NCI-H187 treated with DMSO at 0.1 percent for 48 hours (cell line): ENCODE measurements around the gene BCAT1.
"Not testable (repeated sequence)": the region's sequence is repeated elsewhere in the genome, so short reads cannot be mapped to it uniquely, and the experiment has no call there.

Experiments used
- DNase-seq: peaks from one replicate; lab custom pipeline; 2025; lab: John Stamatoyannopoulos, UW

Gene BCAT1

DNA sequence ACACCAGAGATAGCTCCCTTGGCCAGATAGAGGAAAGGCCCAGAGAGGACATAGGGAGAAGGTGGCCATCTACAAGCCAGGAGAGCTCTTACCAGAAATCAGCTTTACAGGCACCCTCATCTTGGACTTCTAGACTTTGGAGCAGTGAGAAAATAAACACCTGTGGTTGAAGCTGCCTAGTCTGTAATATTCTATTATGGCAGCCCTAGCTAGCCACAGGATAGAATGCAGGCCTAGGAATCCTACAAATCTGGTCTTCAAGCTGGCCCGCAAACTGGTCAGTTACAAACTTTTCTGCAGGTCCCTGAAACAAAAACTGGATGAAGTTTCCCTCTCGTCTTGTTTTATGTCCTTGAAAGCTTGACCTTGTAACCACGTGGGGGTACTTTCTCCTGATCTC is 92.4 kb downstream of the BCAT1 start:
- DNase-seq, result no peak

DNA sequence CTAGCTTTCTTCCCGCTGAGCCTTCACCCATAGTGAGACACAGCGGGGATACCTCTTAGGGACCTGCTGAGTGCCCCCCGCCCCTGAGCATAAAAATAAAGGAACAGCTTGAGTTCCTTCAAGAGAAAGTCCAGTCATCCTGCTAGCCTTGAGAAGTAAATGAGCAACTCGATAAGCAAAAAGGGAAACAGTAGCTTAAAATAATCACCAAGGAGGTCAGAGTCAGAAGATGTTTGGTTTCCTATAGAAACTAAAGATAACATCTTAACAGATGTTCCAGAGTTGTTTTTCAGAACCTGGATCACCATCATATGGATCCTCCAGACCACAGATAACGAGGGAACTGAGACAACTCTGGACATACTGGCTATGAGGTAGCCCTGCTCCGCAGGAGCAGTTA is 94.0 kb downstream of the BCAT1 start:
- no peak for DNase-seq

DNA sequence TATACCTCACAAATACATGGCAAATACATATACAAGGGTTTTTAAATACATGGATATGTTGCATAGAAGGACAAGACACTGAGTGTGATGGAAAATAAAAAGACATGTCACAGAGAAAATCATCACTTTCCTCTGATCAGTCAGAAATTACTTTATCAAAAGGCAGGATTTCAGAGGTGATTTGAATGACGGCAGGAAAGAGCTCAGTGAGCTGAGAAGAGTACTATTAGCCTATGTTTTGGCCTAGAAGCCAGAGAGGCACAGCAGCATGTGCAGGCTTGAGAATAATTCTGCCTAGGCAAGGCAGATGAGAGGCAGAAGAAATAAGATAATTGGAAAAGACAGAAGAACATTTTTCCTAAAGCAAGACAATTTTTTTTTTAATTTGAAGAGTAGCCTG is 94.9 kb downstream of the BCAT1 start:
- no peak for DNase-seq

DNA sequence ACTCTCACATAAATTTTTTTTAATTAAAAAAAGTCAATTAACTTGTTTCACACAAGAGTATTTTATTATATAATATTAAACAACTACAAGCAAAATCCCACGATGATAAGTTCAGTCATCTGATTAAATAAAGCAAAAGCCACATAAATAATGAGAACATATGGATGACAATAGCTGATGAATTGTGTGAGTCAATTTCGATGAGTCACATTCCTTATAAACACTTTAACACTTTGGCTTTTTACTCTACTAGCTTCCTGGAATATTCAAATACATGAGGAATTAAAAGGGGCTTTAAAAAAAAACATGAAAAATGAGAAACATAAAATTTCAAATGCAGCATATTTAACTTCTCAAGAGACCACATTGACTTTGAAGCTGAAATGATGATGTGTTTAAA is 95.3 kb downstream of the BCAT1 start:
- DNase-seq, result no peak

DNA sequence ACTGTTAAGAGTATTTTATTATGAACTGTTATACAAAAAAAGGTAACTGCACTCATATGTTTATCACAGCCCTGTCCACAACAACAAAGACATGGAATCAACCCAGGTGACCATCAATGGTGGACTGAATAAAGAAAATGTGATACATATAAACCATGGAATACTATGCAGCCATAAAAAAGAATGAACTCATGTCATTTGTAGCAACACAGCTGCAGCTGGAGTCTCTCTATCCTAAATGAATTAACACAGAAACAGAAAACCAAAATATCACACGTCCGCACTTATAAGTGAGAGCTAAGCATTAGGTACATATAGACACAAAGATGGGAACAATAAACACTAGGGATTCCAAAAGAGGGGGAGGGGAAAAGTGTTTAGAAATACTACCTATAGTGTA is 95.8 kb downstream of the BCAT1 start:
- DNase-seq, result no peak

DNA sequence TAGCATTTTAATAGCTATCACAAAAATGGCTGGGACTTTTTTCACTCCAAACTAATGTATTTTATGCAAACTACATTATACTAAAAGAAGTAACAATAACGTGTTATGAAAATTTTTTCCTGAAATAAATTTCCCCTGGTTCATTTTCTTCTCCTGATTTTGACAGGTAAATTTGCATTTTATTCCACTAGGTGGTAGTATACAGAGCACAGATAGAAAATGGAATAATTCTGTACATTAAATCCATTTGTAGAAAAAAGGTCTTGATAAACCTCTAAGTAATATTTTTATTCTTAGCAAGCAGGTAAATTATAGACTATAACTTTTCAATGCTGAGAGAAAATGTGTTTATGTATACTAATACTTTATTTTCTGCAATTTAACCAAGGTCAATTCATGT is 96.5 kb downstream of the BCAT1 start:
- no peak for DNase-seq

DNA sequence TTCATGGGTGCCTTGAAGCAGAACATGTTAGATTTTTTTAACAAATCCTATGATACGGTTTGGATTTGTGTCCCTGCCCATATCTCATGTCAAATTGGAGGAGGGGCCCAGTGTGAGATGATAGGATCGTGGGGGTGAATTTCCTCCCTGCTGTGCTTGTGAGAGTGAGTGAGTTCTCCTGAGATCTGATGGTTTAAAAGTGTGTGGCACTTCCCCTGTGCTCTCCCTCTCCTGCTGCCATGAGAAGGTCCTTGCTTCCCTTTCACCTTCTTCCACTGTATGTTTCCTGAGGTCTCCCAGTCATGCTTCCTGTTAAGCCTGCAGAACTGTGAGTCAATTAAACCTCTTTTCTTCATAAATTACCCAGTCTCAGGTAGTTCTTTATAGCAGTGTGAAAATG is 97.0 kb downstream of the BCAT1 start:
- DNase-seq, result not testable (repeated sequence)

DNA sequence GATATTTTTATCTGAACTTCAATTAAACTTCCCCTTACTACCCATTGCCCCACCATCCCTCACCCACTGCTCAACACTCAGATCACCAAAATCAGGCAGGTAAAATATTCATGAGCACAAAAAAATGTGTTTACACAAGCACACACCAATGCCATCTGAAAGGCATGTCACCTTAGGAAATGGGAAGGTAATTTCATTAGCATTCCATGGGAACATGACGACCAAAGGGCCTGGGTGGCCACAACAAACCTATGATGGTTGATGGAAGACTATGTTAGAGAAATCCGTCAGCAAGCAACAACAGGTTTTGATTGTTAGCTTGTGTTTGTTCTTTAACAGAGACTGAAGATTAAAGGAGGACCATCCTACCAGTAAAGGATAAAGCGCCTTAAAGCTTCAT is 97.6 kb downstream of the BCAT1 start:
- DNase-seq, result no peak

DNA sequence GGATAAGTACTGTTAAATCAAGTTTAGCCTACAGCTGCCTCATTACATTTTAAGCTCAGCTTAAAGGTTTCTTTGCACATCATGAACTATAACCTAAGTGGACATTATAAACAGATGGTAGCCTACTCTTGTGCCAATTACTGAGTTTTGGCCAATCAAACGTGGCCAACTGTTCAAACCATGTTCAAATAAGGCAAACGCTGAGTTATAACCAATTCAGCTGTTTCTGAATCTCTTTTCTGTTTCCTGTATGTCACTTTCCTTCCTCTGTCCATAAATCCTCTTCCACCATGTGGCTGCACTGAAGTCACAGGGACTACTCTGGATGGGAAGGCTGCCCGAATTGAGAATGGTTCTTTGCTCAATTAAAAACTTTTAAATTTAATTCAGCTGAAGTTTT is 98.4 kb downstream of the BCAT1 start:
- no peak for DNase-seq

DNA sequence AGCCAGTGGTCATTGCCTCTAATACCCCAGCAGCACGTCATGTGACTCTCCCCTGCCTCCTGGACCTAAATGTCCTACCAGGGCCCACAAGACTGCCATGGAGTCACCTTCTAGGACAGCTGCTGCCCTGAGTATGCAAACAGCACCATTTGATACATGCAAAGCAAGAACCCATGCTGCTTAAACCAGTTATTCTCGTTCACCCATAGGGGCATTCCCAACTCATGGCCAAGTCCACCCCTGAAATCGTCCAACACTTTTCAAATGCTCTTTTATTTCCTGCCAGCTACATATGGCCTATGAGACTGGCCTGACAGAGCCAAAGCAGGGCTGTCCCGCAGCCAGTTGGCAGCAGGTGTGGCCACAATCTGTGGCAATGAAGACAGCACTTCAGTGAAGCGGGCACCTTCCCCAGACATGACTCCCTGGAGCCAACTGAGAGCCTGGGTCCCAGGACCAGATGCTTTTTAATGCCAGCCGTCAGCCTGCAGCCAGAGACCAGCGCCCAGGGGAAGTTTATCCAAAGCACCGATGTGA is 99.9 kb downstream of the BCAT1 start:
- DNase-seq, result no peak

DNA sequence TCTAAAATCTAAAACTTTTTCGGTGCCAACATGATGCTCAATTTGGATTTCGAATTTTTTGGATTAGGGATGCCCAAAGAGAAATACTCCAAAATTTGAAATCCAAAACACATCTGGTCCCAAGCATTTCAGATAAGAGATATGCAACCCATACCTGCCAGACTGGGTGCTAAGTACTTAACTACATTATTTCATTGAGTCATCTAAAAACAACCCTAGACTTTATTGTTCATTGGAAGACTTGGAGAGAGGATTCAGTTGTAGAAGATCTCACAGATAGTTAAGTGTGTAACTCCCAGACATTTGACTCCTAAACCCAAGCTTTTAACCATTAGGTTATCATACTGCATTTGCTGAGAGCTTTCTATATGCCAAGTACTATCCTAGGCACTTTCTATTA is 102.2 kb downstream of the BCAT1 start:
- no peak for DNase-seq

DNA sequence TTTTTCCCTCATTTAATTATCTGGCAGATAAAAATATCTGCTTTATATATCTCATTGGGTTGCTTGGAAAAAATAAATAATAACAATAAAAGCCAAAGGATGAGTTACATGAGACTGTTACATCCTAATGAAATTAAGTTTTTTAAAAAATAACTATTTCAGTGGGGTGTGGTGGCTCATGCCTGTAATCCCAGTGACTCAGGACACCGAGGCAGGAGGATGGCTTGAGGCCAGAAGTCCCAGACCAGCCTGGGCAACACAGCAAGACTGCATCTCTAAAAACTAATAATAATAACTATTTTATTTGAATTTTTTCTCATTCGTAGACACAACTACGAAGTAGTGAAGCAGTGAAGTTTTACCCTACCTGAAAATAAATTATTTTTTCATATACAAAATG is 103.3 kb downstream of the BCAT1 start:
- DNase-seq, result no peak

DNA sequence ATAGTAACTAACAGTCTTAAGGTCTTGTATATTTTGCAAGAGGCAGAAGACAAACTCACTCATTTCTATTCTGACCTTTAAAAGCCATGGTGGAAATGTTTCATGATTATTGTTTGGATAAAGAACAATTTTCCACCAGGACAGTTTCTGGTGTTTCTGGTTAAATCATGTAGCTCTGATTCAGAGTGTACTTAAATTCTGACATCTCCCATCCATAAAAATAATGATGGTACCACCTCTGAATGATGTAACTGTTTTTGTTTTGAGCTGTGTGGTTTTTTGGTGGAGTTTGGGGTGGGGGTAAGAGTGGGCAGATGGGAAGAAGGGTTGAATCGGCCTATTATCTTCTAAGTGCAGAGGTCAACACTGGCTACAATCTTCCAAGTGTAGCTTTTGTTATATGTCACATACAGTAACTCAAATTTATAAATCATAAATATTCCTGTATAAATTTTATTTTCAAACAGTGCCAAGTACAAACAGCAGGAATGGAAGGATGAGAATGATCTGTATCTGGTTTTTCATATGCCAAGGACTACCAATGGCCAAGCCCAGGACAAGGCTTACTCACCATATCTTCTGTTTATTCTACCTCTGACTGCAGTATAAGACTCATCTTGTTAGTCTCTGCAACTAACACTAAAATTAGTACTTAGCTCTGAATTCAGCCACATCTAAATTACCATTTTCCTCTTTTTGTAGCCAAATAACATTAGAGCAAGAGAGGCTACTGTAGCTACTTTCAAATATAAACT is 108.7 kb downstream of the BCAT1 start:
- no peak for DNase-seq

DNA sequence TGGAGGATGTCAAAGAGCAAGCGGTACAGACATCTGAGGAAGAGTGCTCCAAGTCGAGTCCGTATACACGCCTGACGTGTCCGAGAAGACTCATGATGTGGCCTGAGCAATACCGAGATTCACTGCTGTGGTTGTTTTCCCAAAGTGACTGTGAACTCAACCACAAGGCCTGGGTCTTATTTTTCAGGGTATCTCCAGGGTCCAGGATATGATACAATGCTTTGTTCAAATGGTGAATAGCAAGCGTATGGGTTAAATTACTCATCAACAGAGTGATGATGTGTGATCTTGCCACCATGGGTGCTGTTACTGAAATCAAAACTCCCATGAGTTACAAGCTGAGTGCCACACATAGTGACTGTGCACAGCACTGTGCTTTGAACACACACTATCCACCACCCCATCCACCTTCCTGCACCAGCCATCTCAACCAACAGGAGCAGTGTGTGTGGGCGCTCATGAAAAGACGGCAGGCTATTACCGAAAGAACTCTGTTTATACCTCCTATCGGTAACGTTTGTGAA is 109.6 kb downstream of the BCAT1 start:
- DNase-seq, result no peak

DNA sequence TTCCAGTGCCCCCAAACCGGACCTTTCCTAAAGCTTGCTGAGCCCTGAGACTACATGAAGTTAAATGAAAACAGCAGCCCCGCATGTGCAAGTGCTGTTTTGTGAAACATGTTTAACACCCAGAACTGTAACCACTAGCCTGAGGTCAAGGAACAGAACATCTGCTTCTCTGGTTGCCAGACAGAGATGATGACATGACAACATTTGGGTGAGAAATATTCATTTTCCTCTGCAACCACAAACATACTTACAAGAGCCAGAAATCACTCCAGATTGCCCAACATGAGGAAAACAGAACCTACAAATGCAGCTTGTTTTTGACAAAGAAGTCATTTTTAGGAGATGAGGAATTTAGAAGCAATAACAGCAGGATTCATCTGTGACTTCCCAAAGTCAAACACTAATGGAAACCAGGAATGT is 110.4 kb downstream of the BCAT1 start:
- DNase-seq, result no peak

DNA sequence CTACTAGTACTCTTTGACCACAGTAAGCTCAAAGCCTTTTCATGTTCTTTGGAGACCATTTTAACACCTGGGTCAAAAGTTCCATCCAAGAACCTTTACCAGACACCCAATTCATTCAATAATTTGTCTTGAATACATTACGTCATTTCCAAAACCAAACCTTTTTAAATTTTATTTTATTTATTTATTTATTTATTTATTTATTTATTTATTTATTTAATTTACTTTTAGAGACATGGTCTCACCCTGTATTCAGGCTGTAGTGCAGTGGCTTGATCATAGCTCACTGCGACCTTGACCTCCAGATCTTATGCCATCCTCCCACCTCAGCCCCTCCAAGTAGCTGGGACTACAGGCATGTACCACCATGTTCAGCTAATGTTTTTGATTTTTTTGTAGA is 113.5 kb downstream of the BCAT1 start:
- DNase-seq, result no peak

DNA sequence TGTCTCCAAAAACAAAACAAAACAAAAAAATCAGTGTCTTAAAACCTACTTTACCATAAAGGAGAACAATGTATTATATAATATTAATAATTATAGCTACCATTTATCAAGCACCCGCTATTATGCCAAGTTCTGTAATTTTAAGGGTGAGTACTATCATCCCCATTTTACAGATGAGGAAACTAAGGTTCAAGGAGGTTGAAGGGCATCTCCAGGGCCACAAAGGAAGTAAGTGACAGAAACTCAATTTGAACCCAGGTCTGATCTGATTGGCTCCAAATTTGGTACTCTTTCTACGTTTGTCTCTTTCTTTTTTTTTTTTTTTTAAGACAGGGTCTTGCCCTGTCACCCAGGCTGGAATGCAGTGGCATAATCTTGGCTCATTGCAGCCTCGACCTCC is 115.4 kb downstream of the BCAT1 start:
- no peak for DNase-seq

DNA sequence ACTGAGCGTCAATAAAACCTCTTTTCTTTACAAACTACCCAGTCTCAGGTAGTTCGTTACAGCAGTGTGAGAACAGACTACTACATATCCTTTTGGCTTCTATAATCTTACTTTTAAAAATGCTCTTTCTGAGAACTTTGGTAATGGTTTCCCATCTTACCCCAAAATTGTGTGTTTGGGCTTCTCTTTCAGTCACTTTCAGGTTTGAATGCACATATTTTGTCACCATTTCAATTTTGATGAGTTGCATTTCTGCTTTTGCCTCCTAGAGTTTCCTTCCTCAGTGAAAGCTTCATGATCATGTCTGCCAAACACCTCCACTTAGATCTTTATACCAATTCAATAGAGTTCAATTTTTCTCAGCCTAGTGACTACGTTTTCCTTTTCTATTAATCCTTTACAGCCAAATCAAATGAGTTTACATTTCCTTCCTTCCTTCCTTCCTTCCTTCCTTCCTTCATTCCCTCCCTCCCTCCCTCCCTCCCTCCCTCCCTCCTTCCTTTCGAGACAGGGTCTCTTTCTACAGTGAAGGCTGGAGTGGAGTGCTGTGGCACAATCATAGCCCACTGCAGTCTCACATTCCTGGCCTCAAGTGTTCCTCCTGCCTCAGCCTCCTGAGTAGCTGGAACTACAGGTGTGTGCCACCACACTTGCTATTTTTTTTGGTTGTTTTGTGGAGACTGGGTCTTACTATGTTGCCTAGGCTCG is 124.9 kb downstream of the BCAT1 start:
- no peak for DNase-seq

DNA sequence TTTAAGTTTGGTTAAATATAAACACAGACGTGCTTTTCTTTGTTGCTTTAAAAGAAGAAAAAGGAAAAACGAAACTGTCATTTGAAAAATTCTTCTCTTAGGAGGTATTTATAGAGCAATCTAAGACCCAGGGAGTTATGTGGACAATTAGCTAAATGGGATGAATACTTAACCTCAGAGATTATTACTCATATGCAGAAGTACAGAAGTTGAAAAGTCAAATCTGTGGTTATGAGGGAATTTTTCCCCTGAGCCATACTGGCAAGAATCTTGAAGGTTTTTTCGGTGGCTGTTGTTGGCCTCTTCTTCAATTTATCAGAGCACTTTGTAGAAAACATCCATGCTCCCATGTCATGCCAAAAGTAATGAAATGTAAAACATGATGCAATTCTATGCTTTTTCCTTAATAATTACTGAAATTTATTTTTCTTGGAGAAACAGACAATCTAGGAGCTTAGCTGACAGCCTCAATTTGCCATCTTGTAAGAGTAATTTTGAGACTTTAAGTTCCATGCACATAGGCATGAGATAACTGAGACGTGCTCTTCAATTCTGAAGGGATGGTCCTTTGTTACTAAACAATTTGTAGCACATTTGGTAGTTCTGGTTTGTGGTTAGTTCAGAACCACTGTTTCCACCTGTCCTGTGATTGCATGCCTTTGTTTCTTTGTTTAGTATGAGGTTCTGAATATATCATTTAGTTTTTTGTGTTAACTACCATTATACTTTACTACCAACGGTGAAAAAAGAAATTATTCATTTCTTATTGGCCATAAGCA is 126.6 kb downstream of the BCAT1 start:
- no peak for DNase-seq

DNA sequence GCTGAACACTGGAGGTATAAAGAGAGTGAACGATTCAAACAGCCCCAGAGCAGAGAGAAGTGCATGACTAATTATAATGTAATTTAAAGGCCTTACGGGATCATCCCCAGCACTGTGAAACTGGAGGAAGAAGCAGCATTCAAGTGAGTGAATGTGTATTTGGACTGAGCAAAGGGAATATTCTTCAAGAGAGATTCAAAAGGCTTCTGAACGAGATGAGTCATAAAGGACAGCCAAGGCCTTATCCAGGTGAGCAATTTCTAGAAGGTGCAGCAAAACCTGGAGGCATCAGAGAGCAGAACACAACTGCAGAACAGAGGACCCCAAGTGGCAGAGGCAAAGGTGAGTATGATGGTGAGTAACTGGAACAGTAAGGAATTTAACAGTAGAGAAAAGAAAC is 127.2 kb downstream of the BCAT1 start:
- DNase-seq, result no peak

DNA sequence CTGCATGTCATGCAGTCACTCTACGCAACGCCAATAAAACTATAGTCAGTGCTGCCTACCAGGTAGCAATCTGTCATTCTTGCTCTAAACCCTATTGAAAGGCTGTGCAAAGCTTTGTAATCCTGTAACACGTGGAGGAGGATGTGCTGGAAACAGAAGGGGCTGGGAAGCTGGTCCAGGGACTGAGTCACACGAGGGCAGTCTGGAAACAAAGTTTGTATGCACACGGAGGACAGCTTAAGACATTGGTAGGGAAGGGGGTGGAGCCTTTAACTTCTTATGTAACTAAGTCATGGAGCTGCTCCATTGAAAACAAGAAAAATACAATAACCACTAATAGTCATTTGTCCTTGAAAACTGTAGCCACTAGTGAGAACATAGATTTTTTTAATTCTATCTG is 128.0 kb downstream of the BCAT1 start:
- DNase-seq, result no peak

DNA sequence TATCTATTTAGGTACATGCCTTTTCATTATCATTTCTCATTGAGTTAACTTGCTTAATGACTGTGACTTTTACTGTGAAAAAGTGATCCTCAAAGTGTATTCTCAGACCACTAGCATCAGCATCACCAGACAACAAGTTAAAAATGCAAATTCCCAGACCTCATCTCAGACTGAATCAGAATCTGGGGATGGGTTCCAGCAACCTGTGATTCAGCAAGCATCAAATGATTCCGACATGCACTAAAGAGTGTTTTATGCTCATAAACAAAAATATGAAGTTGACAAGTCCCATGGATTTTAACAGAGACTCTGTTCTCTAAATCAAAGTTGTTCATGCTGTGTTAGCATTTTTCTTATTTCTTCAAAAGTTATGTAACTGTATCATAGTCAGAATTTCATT is 130.6 kb downstream of the BCAT1 start:
- DNase-seq, result no peak

DNA sequence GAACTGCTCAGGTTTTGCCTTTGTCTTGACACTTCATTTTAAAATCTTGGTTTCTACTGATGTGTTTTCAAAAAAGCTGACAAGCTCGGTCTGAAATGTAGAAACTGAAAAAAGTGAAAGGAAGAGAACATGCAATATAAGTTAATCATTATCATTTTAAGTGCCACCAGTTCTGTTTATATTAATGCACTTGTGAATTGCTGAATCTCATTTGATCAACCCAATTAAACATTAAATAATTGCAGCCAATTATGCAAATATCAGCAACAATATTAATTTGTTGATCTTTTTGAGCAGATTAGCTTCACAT is 133.8 kb downstream of the BCAT1 start:
- no peak for DNase-seq
